ENCODE data around the gene PACSIN1.
"Not testable (repeated sequence)": the region's sequence is repeated elsewhere in the genome, so short reads cannot be mapped to it uniquely, and the experiment has no call there.

PACSIN1 gene

DNA sequence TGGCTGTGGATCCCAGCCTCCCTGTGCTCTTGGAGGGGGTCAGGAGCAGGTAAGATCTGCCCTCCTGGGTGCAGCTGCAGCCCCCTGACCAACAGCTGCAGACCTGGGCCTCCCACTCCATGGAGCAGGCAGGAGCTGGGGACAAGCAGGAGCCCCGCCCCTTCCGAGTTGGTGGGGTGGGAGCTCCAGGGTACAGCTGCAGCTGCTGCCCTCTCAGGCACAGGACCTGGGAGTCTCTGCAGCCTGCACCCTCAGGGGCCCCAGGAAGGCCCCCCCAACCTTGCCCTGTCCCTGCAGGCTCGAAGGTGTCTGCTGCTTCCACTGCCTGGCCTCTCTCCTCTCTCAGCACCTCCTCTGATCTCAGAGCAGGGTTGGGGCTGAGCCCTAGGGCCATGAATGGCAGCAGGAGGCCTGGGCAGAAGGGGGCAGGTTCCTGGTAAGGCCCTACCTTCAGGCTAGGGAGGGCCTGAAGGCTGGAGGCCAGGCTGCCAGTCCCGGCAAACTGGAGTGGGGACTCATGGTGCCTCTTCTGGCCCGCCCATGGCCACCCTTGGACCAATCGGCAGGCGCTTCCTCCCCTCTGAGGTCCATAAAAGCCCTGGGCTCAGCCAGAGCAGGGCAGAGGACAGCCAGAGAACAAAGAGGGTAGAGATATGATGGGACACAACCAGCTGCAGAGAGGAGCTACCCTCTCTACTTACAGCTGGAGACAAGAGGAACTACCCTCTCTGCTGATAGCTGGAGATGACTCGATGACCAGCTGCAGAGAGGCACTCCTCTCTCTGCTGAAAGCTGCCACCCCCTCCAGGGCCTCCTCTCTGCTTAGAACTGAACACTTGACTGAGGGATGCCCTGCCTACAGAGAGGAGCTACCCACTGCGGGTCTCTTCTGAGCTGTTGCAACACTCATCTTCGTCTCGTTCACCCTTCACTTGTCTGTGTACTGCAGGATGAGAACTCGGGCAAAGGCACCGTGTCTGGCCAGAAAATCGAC lies 7.8 kb upstream of the PACSIN1 start:
- no peak for DNase-seq (ENCODE audit: low read depth)

DNA sequence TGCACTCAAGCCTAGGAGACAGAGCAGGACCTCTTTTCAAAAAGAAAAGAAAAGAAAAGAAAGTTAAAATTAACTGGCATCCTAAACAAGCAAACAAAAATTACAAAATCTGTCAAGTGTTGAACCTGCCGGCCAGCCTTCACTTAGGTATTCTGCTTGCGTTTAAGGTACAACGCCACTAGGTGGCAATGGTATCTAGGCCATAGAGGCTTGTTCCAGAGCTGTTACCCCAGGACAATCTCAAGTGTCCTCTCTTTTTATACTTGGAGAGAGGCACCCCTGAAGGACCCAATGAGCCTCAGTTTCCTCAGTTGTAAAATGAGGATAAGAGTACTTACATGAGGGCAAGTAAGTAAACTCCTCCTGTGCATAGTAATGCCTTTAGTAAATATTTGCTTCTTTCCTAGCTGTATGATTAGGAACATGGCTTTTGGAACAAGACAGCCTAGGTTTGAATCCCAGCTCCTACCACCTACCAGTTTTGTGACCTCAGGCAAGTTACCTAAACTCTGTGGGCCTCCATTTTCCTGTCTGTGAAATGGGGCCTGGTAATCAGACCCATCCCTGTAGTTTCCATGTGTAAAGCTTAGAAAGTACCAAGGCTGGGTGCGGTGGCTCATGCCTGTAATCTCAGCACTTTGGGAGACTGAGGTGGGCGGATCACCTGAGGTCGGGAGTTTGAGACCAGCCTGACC lies 5.8 kb upstream of the PACSIN1 start:
- peak; percentile 28 for DNase-seq (ENCODE audit: low read depth)

DNA sequence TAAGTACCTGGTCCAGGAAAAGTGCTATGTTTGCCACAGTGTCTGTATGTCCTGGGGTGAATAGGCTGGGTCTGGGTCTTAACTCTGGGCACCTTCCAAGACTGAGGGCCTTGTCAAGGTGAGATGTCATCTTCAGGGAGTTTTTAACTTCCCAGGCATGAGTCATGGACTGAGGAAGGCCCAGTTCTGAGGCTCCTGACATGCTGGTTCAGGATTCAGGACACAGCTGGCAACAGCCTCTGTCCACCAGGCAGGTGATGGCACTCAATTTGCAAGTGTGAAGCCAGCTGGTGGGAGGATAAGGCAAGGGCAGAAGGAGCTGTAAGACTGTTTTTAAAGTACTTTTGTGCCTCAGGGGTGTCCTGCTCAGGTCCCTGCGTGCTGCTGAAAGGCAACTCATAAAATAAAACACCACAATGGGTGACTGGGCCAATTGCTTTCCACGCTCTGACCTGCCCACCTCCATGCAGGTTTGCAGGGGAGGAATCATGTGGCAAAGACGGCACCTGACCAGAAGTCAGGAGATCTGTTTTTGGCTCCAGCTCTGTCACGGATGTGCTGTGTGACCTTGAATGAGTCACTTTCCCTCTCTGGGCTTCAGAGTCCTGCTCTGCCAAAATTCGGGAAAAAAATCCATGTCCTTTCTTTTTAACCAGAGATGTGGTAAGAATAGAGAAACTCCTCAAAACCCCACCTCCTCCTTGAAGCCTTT lies 4.9 kb upstream of the PACSIN1 start:
- no peak for DNase-seq (ENCODE audit: low read depth)

DNA sequence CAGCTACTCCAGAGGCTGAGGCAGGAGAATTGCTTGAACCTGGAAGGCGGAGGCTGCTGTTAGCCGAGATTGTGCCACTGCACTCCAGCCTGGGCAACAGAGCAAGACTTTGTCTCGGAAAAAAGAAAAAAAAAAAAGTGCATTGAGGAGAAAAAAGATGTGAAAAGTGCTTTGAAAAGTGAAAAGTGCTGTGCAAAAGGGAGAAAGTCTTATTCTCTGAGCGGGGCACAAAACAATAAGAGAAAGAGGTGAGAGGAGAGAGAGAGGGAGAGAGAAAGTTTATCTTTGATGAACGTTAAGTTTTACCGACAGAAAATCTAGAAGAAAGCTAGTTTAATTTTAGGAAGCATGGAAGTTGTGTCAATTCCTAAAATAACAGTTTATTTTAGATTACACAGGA lies 3.9 kb upstream of the PACSIN1 start:
- DNase-seq (ENCODE audit: low read depth) = no peak

DNA sequence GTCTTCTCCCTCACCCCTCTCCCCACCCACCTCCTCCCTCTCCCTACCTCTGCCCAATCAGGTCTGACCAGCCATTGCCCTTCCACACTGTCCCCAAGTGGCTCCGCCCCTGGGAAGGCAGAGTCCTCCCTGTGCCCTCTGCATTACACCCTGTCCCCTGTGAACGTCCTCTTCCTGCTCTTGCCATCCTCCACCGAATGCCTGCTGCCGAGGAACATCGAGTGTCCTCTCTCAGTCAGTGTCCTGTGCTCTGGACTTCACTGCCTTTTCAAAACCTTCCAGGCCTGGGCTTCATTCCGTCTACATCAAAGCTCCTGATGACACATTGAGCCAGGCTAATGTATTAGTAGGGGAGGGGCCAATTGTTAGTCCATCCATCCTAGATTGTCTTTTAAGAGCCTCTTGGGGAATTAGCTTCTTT lies 3.3 kb upstream of the PACSIN1 start:
- no peak for DNase-seq (ENCODE audit: low read depth)

DNA sequence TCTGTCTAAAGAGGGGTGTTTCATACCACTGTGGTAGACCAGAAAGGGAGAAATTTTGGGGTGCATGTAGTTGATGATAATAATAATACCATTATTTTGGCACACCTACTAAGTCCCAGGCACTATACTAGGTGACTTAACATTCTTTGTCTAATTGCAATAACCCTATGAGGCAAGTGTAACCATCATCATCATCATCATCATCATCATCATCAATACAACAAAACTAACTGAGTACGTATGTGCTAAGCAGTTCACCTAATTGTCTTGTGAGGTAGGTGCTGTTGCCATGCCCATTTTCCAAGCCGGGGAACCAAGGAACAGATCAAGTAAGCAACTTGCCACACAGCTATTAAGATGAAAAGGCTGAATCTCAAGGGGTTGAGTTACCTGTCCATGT lies 2.6 kb upstream of the PACSIN1 start:
- DNase-seq (ENCODE audit: low read depth) = no peak

DNA sequence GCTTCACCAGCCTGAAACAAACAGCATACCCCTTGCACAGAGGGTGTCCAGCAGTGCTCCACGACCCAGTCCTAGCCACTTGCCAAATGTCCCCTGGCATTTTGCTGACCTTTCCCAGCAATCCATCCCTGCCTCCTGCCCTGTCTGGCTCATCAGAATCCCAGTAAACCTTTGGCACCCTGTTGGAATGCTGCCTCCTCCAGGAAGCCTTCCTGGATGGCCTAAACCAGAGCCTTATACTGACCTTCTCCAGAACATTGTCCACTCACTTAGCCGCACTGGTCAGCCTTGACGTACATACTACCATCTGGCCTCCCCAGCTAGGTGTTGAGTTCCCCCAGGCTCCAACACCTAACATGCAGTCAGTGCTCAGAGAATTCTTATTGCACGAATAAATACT lies 2.0 kb upstream of the PACSIN1 start:
- no peak for DNase-seq (ENCODE audit: low read depth)

DNA sequence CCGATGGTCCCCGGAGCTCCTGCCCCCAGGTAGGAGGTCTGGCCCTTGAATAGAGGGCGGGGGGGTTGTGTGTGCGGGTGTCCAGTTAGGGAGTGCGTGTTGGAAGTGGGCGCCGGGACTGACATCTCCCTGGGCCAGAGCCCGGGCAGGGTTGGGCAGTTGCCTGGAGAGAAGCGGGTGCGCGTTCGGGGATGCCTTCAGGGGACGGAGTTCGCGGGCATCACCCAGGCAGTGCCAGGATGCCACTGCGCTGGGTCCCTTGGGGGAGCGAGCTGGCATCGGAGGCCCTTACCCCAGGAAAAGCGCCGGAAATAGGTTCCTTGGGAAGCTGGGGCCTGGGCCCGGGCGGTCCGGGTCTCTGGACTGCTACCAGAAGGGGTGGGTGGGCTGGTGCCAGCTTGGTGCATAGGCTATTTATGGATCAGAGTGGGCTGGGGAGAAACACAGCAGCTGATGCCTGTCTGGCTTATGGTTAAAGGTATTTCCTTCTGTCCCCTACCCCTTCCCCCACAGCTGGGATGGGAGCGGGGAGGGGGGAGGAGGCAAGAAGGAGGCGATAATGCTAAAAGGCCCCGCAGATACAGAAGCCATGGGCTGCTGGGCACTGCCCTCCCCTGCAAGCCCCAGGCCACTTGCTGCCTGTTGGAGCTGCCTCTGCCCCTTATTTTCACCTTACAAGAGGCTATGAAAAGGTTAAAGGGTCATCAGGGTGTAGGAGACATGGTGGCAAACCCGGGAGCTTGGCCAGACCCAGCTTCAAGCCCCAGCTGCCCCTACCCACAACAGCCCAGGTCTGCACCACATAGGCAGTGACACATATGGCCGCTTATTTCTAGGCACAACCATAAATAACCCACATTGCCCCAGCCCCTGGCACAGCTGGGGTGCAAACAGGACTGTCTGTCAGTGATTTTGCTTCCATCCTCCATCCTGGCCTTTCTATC lies 638 bp downstream of the PACSIN1 start:
- DNase-seq (ENCODE audit: low read depth) = no peak

DNA sequence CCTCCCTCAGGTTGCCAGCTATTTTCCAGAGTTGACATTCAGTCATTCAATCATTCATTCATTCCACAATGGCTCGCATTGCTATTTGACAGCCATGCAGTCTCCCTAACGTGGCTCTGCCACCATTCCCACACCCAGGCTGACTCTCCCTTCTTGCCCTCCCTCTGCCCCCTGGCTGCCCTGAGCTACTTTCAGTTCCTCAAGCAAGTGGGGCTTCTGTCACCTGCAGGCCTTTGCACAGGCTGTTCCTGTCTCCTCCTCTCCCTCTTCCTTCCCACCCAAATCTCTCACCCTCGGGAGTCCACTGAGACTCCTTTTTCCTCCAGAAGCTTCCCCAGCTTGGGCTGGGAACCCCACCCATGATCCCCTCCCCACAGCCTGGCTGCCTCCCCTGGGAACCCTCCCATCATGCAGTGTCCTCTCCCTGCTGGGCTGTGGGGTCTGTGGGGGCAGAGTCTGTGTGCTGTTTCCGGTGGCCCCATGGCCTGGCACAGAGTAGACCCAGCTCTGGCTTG lies 2.6 kb downstream of the PACSIN1 start:
- no peak for DNase-seq (ENCODE audit: low read depth)

DNA sequence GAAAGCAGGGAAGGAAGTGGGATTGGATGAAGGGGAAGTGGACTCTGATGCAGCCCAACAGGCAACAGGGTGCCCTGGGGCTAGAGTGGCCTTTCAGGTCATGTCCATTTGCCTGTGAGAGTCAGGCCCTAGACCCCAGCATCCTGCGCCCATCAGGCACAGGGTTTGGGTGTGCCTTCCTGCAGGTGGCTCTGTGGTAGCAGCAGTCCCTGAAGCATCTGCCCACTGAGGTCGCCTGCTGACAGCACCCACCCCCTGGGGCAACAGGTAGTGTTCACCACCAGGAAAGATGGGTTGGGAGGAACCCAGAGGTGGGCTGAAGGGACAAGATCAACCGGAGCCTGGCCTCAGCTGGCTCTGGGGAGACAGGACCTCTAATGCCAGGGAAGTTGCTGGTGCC lies 3.6 kb downstream of the PACSIN1 start:
- no peak for DNase-seq (ENCODE audit: low read depth)

DNA sequence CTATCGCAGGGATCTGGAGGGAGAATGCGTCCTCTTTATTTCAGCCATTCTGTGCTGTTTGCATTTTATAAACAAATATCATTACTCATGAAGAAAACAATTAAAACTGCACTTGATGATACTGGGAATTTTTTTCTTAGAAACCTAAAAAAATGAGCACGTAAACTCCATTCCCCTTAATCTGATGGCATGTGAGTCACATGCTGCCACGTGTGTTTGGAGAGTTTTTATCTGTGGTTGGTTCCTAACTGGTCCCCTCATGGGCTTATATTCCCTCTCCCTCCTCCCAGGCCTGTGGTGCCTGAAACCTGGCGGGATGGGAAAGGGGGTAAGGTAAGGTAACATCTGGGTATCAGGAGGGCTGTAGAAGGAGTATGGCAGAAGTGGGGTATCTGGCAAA lies 6.5 kb downstream of the PACSIN1 start:
- DNase-seq (ENCODE audit: low read depth) = no peak

DNA sequence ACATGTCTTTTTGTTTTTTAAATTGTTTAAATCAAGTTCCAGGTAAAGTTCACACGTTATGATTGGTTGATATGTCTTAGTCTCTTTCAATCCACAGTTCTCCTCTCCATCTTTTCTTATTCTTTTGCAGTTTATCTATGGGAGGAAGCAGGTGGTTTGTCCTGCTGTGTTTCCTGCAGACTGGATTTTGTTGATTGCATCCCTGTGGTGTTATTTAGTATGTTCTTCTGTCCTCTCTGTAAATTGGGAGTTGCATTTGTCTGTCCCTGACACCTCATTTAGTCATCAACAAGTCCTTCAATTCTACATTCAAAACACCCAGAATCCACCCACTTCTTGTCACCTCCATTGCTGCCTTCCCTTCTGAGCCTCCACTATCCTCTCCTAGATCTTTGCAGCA lies 8.1 kb downstream of the PACSIN1 start:
- no peak for DNase-seq (ENCODE audit: low read depth)

DNA sequence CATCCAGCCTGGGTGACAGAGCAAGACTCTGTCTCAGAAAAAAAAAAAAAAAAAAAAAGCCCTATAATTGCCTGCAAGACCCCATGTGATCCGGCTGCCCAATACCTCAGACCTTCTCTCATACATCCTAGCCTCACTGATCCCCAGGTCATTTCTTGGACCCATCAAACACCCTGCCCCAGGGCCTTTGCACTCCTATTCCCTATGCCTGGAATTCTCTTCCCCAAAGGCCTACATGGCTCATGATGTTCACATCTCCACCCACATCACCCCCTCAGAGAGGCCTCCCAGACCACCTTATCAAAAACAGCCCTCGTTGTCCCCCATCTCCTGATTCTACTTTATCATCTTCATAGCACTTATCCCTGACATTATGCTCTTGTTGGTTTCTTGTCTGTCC lies 8.9 kb downstream of the PACSIN1 start:
- DNase-seq (ENCODE audit: low read depth) = no peak

DNA sequence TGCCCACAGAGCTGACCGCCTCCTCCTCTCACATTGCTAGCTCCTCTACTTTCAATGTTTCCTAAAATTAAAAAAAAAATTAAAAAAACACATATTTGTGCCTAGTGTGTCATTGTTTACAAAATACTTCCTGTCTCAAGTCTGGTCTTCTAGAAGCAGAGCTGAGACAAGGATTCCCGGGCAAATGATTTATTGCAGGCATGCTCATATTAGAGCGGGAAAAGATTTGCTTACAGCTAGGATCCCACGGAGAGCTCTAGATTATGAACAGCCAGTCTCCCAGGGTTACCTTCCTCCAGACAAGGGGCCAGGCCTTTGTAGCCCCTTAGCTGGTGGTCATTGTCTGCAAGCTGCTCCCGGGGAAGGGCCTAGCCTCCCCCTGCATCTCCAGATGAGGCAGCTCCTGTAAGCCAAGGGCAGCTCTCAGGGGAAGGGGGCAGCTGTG lies 9.4 kb downstream of the PACSIN1 start:
- no peak for DNase-seq (ENCODE audit: low read depth)

DNA sequence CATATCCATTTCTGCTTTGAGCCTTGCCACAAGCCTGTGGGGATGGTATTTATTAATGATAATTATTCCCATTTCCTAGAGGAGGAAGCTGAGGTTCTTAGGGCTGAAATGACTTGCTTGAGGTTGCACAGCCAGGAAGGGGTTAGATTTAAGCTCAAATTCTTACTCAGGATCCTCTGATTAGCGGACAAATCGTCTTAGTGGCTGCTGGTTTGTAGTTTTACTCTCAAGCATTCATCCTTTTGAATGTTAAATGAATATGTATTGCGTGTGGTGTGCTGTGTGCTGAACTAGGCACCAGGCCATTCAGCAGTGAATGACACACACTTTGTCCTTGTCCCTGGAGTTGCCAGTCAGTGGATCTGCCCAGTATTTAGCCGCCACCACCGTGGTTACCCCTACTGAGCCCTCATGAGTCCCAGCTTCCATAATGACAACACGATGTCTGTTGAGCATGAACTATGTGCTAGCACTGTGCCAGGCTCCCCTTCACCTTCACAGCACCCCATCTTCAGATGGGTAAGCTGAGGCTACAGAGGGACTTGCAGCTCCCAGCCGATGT lies 10.0 kb downstream of the PACSIN1 start:
- DNase-seq (ENCODE audit: low read depth) = no peak

DNA sequence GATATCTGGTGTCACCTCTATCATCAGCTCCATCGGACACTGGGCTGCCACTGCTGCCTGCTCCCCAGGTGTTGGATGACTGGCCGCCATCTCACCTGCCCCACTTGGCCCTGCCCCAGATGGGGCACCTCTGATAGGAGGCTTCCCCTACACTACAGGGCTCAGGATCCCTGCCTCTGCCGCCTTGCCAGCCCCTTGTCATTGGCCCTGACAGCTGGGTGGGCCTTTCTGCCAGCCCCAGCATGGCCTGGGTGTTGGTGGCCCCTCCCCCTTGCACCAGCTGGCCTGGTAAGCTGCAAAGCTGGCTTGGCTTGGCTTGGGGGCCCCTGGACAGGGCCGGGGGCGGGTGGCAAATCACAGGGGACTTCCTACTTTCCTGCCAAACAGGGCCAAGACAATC lies 10.6 kb downstream of the PACSIN1 start:
- DNase-seq (ENCODE audit: low read depth) = no peak

DNA sequence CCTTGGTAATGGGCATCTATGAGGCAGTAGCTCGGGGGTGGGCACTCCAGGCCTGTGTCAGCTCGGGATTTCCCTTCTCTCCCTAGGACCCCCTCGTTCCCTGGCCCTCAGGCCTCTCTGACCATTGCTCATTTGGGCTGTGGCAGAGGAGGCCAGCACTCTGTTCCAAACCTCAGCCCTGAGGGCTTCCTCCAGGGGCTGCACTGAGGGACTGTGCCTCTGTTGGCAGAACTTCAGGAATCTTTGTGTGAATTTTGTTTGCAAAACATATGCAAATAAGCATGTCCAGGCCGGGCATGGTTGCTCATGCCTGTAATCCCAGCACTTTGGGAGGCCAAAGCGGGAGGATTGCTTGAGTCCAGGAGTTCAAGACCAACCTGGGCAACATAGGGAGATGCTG lies 11.0 kb downstream of the PACSIN1 start:
- no peak for DNase-seq (ENCODE audit: low read depth)

DNA sequence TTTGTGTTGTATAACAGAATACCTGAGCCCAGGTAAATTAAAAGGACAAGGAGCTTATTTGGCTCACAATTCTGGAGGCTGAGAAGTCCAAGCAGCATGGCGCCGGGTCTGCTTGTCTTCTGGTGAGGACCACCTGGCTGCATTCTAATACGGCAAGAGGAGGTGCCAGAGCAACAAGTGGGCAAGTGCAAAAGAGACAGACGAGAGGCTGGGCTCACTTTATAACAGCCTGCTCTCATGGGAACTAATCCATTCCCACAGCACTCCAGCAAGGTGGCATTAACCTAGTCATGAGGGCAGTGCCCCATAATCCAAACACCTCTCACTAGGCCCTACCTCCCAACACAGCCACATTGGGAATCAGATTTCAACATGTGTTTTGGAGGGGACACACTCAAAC lies 12.9 kb downstream of the PACSIN1 start:
- DNase-seq (ENCODE audit: low read depth) = no peak

DNA sequence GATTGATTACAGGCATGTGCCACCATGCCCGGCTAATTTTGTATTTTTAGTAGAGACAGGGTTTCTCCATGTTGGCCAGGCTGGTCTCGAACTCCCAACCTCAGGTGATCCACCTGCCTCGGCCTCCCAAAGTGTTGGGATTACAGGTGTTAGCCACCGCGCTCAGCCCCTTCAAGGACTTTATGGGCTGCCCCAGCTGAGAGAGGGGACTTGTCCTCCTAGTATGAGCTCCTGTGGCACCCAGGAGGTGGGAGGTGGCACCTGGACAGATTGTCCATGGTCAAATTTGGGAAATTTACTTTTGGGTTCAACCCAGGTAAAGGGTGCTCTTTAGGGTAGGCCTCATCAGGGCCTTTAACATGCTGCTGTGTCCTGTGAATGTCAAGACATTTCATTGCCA lies 17.9 kb downstream of the PACSIN1 start:
- not testable (repeated sequence) for DNase-seq (ENCODE audit: low read depth)

DNA sequence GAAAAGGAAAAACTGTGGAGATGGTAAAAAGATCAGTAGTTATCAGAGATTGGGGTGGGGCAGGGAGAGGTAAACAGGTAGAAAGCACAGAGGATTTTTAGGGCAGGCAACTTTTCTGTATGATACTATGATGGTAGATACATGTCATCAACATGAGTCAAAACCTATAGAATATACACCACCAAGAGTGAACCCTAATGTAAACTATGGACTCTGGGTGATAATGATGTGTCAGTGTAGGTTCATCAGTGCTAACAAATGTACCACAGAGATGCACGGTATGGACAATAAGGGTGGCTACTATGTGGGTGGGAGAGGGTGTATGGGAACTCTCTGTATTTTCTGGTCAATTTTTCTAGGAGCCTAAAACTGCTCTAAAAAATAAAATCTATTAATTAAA lies 18.5 kb downstream of the PACSIN1 start:
- no peak for DNase-seq (ENCODE audit: low read depth)

DNA sequence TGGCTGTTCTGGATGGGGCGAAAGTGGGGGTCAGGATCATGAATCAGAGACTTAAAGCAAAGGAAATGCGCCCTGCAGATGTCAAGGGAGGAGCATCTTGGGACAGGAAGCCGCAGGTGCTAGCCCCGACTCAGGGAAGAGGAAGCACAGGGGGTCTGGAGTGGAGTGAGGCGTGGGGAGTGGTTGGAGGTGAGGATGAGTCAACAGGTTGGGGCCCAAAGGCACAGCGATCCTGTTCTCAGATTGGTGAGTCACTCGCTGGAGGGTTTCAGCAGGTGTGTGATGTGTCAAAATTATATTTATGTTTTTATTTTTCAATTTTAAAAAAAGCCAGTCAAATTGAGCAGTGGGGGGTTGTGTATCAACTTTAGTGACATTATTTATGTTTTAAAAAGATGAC lies 19.0 kb downstream of the PACSIN1 start:
- peak; percentile 30 for DNase-seq (ENCODE audit: low read depth)

Measured in stimulated activated CD8-positive, alpha-beta memory T cell treated with anti-CD3 and anti-CD28 coated beads, Interleukin-15, amount 100 ng/mL, for 1 hour (primary cell).